Left ventricle myocardium inferior (tissue), 1 donor: ENCODE results near the gene SLC47A2. TPM values are rescaled to one million over a fixed set of nuclear protein-coding genes. Genes with fewer than 3 reads are reported as not detected.

Experiments used
- DNase-seq: peaks from one replicate; pipeline ENCODE4 v3.0.0-alpha.2; 2020
- H3K27ac ChIP-seq: fragments of 200-600 bp; replicated peaks from 2 replicates; pipeline ENCODE4 v1.8.0; 2021
- H3K27me3 ChIP-seq: fragments of 200-600 bp; 2 replicates; pipeline ENCODE4 v1.8.0; 2021; ENCODE audit warnings: low read depth
- H3K36me3 ChIP-seq: fragments of 200-600 bp; 2 replicates; pipeline ENCODE4 v1.8.0; 2021
- H3K4me1 ChIP-seq: fragments of 200-600 bp; 2 replicates; pipeline ENCODE4 v1.8.0; 2021
- H3K4me3 ChIP-seq: fragments of 200-600 bp; 2 replicates; pipeline ENCODE4 v1.8.0; 2021; ENCODE audit warnings: mild to moderate bottlenecking, moderate library complexity
- H3K9me3 ChIP-seq: fragments of 200-600 bp; replicated peaks from 2 replicates; pipeline ENCODE4 v1.8.0; 2021
- intact Hi-C: fragments of 100-400 bp; cut with micrococcal nuclease; formaldehyde crosslinking; loops from one replicate; pipeline ENCODE4 v1.11.0; 2022
- total RNA-seq: library from RNA; stranded (reverse); fragmentation: NEBNext Ultra II Directional; extraction: Animal tissue kit (Norgen Biotek cat#: 25700); gene quantifications from one replicate; pipeline ENCODE4 v1.2.1, GENCODE V29; 2021
- TF ChIP-seq, protein P1 (sequence below): fragments of 200-600 bp; IDR thresholded peaks from 2 replicates; pipeline ENCODE4 v1.8.0; 2021; ENCODE audit warnings: antibody characterized with exemption, mild to moderate bottlenecking, borderline replicate concordance
- donor health status: DM: no; HTN: yes; CAD: no; lungs with severe emphysema.

SLC47A2 gene
- total RNA-seq, 1 donor from 2014 or later, result not detected

DNA sequence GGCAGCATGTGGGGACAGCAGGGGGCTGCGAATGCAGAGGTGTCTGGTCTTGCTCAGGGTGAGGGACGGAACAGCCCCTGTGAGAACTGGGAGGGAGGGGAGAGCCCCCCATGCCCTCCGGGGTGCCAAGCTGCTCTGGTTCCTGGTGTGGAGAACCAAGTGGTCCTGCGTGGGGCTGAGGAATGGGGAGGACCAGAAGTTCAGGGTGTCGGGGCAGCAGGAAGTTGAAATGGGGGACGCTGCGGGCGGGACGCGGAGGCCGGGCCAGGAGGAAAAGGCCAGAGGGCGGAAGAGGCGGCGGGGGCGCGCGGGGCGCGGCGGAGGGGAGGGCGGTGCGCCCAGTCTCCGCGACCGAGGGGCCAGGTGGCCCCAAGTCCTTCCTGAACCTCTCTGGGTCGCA, 28.1 kb upstream of the SLC47A2 start:
- peak overlapping the region; percentile 70 for H3K4me3 ChIP-seq
- H3K36me3 ChIP-seq, result no peaks in the 10 kb centered on the region
- H3K9me3 ChIP-seq, result no peaks in the 10 kb centered on the region
- no peak for DNase-seq
- peak overlapping the region; percentile 53 for H3K27ac ChIP-seq
- TF ChIP-seq, protein P1, sequence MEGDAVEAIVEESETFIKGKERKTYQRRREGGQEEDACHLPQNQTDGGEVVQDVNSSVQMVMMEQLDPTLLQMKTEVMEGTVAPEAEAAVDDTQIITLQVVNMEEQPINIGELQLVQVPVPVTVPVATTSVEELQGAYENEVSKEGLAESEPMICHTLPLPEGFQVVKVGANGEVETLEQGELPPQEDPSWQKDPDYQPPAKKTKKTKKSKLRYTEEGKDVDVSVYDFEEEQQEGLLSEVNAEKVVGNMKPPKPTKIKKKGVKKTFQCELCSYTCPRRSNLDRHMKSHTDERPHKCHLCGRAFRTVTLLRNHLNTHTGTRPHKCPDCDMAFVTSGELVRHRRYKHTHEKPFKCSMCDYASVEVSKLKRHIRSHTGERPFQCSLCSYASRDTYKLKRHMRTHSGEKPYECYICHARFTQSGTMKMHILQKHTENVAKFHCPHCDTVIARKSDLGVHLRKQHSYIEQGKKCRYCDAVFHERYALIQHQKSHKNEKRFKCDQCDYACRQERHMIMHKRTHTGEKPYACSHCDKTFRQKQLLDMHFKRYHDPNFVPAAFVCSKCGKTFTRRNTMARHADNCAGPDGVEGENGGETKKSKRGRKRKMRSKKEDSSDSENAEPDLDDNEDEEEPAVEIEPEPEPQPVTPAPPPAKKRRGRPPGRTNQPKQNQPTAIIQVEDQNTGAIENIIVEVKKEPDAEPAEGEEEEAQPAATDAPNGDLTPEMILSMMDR, result no peak
- H3K4me1 ChIP-seq, result peaks cover 14% of the 10 kb centered on the region
- intact Hi-C loops, result no loop called here
- H3K27me3 ChIP-seq, result peaks cover 13% of the 10 kb centered on the region

DNA sequence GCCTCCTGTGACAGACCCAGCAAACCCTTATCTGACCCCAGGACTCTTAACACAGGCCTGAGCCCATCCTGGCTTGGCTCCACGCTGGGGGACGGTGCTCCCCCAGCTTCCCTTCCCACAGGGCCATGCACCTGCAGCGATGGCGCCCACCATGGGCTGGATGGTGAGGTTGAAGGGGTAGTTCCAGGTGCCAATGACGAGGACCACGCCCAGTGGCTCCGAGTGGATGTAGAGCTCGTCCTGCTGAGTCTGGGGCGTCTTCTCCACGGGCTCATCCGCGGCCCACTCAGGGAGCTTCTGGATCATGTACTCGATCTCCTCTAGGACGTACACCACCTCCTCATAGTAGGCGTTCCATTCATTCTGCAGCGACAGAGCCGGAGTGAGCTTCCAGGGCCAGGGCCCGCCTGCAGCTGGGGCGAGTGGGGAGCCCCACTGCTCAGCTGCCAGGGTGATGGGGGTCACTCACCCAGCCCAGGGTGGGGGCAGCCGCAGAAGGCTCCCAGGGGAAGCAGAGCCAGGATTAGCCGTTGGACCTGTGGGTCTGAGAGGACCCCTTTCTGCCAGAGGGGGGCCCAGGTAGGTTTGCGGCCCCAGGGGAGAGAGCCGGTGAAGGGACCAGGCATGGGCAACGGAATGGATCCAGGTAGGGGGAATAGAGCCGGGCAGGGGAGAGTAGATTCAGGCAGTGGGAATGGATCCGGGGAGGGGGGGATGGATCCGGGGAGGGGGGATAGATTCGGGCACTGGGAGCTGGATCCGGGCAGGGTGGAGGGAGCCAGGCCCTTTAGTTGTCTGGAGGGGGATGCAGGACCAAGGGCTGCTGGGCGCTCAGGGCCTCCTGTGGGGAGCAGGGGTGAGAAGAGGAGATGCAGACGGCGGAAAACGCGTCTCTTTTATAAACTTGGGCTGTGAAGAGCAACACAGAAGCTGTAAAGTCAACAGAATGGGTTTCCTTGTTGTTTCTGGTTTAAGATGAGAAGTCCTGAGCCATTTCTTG, 27.0 kb upstream of the SLC47A2 start:
- no peak overlapping the region for H3K4me3 ChIP-seq
- no peaks in the 10 kb centered on the region for H3K36me3 ChIP-seq
- no peak overlapping the region for H3K27ac ChIP-seq
- peaks cover 14% of the 10 kb centered on the region for H3K4me1 ChIP-seq
- TF ChIP-seq, protein P1, result no peak
- intact Hi-C loops, result no loop called here
- H3K27me3 ChIP-seq, result peaks cover 5% of the 10 kb centered on the region
- no peak for DNase-seq
- H3K9me3 ChIP-seq, result no peaks in the 10 kb centered on the region

DNA sequence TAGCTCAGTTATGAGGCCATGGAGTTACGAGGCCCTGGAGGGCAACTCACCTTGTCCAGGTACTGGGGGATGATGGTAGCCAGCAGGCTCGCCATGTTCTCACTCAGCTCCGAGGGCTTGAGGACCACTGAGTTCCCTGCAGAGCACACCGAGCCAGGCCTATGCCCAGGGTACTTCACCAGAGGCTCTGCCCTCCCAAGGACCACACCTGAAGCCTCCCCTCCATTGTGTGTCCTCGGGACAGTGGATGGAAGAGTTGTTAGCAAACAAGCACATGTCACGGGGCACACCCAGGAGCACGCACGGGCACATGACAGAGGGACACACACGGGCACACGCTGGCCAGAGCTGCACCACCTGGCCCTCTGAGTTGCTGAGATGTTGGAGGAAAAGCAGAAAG, 26.1 kb upstream of the SLC47A2 start:
- Histone ChIP-seq H3K27me3 (no peaks in the 10 kb centered on the region), H3K4me1 (peaks cover 14% of the 10 kb centered on the region), H3K4me3 (no peak overlapping the region), H3K27ac (no peak overlapping the region), H3K9me3 (no peaks in the 10 kb centered on the region), H3K36me3 (no peaks in the 10 kb centered on the region)
- intact Hi-C loops, result no loop called here
- DNase-seq, result no peak
- TF ChIP-seq, protein P1, result no peak

DNA sequence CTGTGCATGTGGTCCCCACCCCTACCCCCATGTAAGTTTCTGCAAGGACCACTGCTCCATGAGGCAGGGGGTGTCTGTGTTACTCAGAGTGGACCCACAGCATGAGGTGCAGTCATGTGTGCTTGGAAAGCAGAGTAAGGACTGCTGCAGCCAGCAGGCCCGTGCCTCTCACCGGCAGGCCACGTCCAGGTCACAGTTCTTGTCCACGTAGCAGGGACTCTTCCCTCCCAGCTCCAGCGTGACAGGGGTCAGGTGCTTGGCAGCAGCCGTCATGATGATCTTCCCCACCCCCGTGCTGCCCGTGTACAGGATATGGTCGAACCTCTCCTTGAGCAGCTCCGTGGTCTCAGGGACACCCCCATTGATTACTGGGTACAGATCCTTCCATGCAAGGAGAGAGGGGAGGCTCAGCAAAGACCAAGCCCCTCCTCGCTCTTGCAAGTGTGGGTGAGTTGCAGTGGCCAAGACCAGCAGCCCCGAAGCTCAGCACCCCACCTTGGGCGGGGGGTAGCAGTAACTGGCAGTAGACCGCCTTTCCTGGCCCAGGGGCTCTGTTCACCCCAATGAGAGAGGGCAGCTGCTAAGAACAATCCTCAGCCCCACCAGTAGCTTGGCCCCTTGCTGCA, 25.6 kb upstream of the SLC47A2 start:
- H3K9me3 ChIP-seq, result no peaks in the 10 kb centered on the region
- no peak overlapping the region for H3K4me3 ChIP-seq
- H3K27ac ChIP-seq, result no peak overlapping the region
- H3K4me1 ChIP-seq, result peaks cover 14% of the 10 kb centered on the region
- no peaks in the 10 kb centered on the region for H3K36me3 ChIP-seq
- H3K27me3 ChIP-seq, result no peaks in the 10 kb centered on the region
- no peak for DNase-seq
- intact Hi-C loops, result no loop called here
- TF ChIP-seq, protein P1, result no peak

DNA sequence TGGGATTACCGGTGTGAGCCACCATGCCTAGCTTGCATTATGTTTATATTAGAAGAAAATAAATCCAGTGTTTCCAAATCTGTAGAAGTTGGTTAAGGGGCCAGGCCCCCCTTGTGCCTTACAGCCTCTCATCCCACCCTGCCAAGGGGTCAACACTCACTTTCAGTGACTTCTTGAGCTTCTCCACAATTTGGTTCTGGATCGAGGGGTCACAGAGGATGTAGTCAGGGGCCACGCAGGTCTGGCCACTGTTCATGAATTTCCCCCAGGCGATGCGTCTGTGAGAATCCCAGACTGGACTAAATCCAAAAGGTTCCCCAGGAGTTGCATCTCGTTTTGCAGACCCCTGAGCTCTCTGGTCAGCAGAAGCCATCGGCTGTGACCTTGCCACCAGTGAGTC, 24.5 kb upstream of the SLC47A2 start:
- H3K27ac ChIP-seq, result no peak overlapping the region
- intact Hi-C loops, result no loop called here
- no peaks in the 10 kb centered on the region for H3K27me3 ChIP-seq
- H3K9me3 ChIP-seq, result no peaks in the 10 kb centered on the region
- no peak for DNase-seq
- H3K4me1 ChIP-seq, result peaks cover 14% of the 10 kb centered on the region
- H3K4me3 ChIP-seq, result no peak overlapping the region
- TF ChIP-seq, protein P1, result no peak
- no peaks in the 10 kb centered on the region for H3K36me3 ChIP-seq
